Measurements from ENCODE around the gene HIGD1B.

GRCh38 chr17:44865231-44865660 lies 17.6 kb downstream of the HIGD1B start:
- TF ChIP-seq, protein P1, sequence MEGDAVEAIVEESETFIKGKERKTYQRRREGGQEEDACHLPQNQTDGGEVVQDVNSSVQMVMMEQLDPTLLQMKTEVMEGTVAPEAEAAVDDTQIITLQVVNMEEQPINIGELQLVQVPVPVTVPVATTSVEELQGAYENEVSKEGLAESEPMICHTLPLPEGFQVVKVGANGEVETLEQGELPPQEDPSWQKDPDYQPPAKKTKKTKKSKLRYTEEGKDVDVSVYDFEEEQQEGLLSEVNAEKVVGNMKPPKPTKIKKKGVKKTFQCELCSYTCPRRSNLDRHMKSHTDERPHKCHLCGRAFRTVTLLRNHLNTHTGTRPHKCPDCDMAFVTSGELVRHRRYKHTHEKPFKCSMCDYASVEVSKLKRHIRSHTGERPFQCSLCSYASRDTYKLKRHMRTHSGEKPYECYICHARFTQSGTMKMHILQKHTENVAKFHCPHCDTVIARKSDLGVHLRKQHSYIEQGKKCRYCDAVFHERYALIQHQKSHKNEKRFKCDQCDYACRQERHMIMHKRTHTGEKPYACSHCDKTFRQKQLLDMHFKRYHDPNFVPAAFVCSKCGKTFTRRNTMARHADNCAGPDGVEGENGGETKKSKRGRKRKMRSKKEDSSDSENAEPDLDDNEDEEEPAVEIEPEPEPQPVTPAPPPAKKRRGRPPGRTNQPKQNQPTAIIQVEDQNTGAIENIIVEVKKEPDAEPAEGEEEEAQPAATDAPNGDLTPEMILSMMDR (conservative IDR thresholded peaks at IDR 0.05; ENCODE audit: low read depth, low read length), result peak; percentile 89
- TF ChIP-seq POLR2A (IDR thresholded peaks at IDR 0.05; ENCODE audit: low read depth, low read length), result no peak
- TF ChIP-seq RFX5 (IDR thresholded peaks at IDR 0.05; ENCODE audit: low read depth, low read length), result no peak
- TF ChIP-seq CEBPB (IDR thresholded peaks at IDR 0.05; ENCODE audit: low read depth, low read length), result no peak
- TF ChIP-seq, protein P2, sequence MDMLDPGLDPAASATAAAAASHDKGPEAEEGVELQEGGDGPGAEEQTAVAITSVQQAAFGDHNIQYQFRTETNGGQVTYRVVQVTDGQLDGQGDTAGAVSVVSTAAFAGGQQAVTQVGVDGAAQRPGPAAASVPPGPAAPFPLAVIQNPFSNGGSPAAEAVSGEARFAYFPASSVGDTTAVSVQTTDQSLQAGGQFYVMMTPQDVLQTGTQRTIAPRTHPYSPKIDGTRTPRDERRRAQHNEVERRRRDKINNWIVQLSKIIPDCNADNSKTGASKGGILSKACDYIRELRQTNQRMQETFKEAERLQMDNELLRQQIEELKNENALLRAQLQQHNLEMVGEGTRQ (IDR thresholded peaks at IDR 0.05; ENCODE audit: low read depth, low read length), result no peak
- TF ChIP-seq RAD21 (IDR thresholded peaks at IDR 0.05; ENCODE audit: low read length), result peak; percentile 82
- TF ChIP-seq MXI1 (IDR thresholded peaks at IDR 0.05; ENCODE audit: borderline replicate concordance, low read depth, low read length), result no peak
- no peak for TF ChIP-seq MAFK (IDR thresholded peaks at IDR 0.05; ENCODE audit: low read depth, low read length)

Measured in IMR-90 (cell line).